Measurements from ENCODE around the gene ART4.

The ART4 gene

DNA sequence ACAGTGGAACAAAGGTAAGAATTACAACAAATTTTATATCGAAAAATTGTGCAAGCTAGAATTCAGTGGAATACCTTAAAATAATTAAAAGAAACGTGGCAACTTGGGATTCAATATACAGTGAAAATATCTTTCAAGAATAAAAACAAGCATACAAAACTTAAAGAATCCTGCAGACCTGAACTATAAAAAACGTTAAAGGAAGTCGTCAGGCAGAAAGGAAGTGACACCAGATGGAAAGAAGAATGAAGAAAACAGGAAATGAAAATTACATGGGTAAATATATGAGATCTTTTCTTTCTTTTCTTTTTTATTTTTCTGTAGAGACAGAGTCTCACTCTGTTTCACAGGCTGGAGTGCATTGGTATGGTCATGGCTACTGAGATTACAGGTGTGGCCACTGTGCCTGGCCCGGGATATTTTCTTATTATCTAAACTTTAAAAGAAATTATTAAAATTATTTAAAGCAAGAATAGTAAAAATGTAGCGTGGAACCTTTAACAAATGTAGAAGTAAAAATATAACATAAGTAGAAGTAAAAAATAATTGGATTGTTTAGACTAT lies 37.6 kb upstream of the ART4 start:
- TF ChIP-seq CTCF (conservative IDR thresholded peaks at IDR 0.05; ENCODE audit: low read length), result no peak
- no peak overlapping the region for H3K4me3 ChIP-seq (ENCODE audit: low read length)
- DNase-seq (ENCODE audit: low read depth), result no peak

GRCh38 chr12:14879222-14879933 lies 36.1 kb upstream of the ART4 start:
- no peak overlapping the region for H3K4me3 ChIP-seq (ENCODE audit: low read length)
- DNase-seq (ENCODE audit: low read depth), result no peak
- no peak for TF ChIP-seq CTCF (conservative IDR thresholded peaks at IDR 0.05; ENCODE audit: low read length)

DNA sequence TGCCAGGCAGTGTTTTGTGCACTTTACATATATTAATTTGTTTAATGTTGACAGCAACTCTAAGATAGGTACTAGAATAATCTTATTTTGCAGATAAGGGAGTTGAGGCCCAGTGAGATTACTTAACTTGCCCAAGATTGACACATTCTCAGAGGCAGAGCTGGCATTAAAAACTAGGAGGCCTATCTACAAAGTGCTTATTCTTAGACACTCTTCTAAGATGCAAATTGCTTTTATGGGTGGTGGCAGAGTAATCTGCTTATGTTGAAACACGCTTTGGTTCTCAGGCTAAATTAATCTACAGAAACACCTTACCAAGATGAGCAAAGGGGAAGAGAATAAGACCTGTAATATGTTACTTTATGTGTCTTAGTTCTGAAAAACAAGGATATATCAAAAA lies 35.2 kb upstream of the ART4 start:
- no peak for DNase-seq (ENCODE audit: low read depth)
- no peak for TF ChIP-seq CTCF (conservative IDR thresholded peaks at IDR 0.05; ENCODE audit: low read length)
- H3K4me3 ChIP-seq (ENCODE audit: low read length), result no peak overlapping the region

DNA sequence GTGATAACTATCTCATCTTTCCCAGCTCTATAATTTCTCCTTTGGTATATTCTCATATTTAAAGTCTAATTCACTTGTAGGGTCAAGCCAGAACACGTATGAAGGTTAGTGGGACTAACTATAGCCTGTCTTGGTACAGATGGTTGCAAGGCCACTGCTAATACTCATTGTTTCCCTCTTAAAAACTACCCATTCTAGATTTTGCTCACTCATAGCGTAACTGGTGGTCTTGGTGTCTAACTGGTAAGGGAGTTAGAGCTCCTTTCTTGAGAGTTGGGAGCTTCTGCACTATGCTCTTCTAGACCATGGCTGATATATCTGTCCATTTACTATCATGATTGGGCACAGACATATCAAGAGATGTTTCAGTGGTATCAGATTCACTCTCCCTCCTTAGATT lies 33.5 kb upstream of the ART4 start:
- no peak for TF ChIP-seq CTCF (conservative IDR thresholded peaks at IDR 0.05; ENCODE audit: low read length)
- no peak for DNase-seq (ENCODE audit: low read depth)
- no peak overlapping the region for H3K4me3 ChIP-seq (ENCODE audit: low read length)

- TF ChIP-seq CTCF (conservative IDR thresholded peaks at IDR 0.05; ENCODE audit: low read length), result no peak
Measured at GRCh38 chr12:14874882-14875281, 31.6 kb upstream of the ART4 start.

DNA sequence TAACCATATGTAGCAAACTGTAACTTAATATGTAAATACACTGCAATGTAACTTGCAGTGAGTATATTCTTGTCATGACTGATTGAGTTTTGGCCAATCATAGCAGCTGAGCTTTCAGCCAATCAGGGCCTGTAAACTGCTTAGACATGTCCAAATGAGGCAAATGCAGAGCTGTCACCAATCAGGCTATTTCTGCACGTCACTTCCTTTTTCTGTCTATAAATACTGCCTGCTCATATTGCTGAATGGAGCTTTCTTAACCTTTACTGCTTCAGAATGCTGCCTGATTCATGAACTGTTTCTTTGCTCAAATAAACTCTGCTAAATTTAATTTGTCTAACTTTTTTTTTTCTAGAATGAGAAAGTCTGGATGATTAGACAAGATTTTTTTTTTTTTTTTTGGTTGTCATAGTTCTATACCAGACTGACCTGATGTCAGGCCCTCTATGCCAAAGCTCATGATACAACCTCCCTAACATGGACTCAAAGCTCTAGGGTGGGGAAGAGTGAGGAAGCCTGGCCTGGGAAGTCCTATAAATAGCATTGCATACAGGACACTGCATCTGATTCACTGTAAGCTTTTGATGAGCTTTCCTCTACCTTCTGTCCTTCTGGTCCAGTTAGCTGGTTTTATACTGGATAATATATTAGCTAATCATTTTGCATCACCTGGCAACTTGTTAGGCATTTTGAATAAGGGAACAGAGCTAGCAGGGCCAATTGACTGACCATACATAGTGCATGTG lies 30.3 kb upstream of the ART4 start:
- no peak for DNase-seq (ENCODE audit: low read depth)
- TF ChIP-seq CTCF (conservative IDR thresholded peaks at IDR 0.05; ENCODE audit: low read length), result no peak
- no peak overlapping the region for H3K4me3 ChIP-seq (ENCODE audit: low read length)

More at GRCh38 chr12:14874882-14875281, 31.6 kb upstream of the ART4 start:
- no peak overlapping the region for H3K4me3 ChIP-seq (ENCODE audit: low read length)
- DNase-seq (ENCODE audit: low read depth), result peak; percentile 12
